Effector memory CD8-positive, alpha-beta T cell (primary cell): ENCODE results near the gene PLCG1.
"Not testable (repeated sequence)": the region's sequence is repeated elsewhere in the genome, so short reads cannot be mapped to it uniquely, and the experiment has no call there.

Experiments
- ATAC-seq: fragments of 150-1000 bp; cut with Tn5 transposase; replicated peaks from 2 replicates; pipeline ENCODE4 v1.10.0; 2021; ENCODE audit warnings: mild to moderate bottlenecking, moderate library complexity
- DNase-seq, 3 experiments: peaks; one replicate each; pipeline ENCODE4 v3.0.0; 2021
- H3K27ac Mint-ChIP-seq, 2 donors: one replicate each; pipeline ENCODE4 v1.8.0; 2022; ENCODE audit warnings: mild to moderate bottlenecking in 2 of 2, mixed read lengths in 2 of 2, moderate library complexity in 2 of 2
- H3K27me3 Mint-ChIP-seq, 2 donors: one replicate each; pipeline ENCODE4 v1.8.0; 2022; ENCODE audit warnings: mixed read lengths in 2 of 2
- H3K36me3 Mint-ChIP-seq: one replicate; pipeline ENCODE4 v1.8.0; 2022; ENCODE audit warnings: mild to moderate bottlenecking, moderate library complexity, mixed read lengths; ENCODE audit not compliant: insufficient read depth
- H3K4me1 Mint-ChIP-seq, 2 donors: one replicate each; pipeline ENCODE4 v1.8.0; 2022; ENCODE audit warnings: low read depth in 2 of 2, mixed read lengths in 2 of 2
- H3K4me3 Mint-ChIP-seq, 2 donors: one replicate each; pipeline ENCODE4 v1.8.0; 2022; ENCODE audit warnings: mild to moderate bottlenecking in 2 of 2, mixed read lengths in 2 of 2, moderate library complexity in 2 of 2
- H3K9me3 Mint-ChIP-seq, 2 donors: one replicate each; pipeline ENCODE4 v1.8.0; 2022; ENCODE audit warnings: mixed read lengths in 2 of 2

The PLCG1 gene

DNA sequence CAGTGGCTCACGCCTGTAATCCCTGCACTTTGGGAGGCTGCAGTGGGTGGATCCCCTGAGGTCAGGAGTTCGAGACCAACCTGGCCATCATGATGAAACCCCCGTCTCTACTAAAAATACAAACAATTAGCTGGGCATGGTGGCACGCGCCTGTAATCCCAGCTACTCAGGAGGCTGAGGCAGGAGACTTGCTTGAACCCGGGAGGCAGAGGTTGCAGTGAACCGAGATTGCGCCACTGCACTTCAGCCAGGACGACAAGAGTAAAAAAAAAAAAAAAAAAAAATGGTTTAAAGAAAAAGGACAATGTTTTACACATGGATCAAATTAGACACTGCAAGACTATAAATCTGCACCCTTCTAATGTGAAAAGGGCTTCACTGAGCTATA is 5.0 kb upstream of the PLCG1 start:
- H3K36me3 Mint-ChIP-seq, ATAC-seq, DNase-seq, H3K27me3 Mint-ChIP-seq, H3K4me3 Mint-ChIP-seq, H3K9me3 Mint-ChIP-seq, H3K27ac Mint-ChIP-seq: not testable (repeated sequence)
- H3K4me1 Mint-ChIP-seq: peaks cover 13 to 21% of the 10 kb centered on the region in 2 donors

DNA sequence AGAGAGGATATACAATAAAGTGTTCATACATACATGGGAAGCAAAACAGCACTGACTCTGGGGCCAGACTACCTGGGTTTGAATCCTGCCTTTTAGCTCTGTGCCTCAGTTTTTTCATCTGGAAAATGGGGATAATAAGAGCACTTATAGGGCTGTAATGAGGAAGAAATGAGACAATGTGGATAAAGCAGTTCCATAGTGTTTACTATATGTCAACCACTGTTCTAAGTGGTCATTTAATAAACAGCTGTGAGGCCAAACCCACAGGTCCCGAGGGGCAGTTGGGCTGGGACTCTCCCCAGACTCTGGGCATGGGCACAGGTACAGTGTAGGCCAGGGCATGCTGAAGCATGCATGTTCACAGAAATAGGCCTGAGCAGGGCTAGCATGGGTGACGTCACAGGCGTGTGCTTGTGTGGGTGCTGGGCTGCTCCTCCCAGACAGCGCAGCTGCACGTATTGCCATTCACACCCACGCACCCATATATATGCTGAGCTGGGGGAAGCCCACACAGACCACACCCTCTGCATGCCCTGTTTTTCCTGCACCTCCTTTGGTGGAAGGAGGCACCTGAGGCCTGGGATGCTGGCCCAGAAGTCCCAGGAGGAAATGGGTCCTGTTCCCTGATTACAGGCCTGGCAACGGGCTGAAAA is 3.5 kb upstream of the PLCG1 start:
- ATAC-seq (no peak), DNase-seq (no peak)
- Mint-ChIP-seq H3K4me1 (peaks cover 17 to 28% of the 10 kb centered on the region in 2 donors), H3K27me3 (no peaks in the 10 kb centered on the region), H3K9me3 (no peaks in the 10 kb centered on the region), H3K36me3 (peaks cover 22% of the 10 kb centered on the region), H3K4me3 (no peak overlapping the region), H3K27ac (no peak overlapping the region)

DNA sequence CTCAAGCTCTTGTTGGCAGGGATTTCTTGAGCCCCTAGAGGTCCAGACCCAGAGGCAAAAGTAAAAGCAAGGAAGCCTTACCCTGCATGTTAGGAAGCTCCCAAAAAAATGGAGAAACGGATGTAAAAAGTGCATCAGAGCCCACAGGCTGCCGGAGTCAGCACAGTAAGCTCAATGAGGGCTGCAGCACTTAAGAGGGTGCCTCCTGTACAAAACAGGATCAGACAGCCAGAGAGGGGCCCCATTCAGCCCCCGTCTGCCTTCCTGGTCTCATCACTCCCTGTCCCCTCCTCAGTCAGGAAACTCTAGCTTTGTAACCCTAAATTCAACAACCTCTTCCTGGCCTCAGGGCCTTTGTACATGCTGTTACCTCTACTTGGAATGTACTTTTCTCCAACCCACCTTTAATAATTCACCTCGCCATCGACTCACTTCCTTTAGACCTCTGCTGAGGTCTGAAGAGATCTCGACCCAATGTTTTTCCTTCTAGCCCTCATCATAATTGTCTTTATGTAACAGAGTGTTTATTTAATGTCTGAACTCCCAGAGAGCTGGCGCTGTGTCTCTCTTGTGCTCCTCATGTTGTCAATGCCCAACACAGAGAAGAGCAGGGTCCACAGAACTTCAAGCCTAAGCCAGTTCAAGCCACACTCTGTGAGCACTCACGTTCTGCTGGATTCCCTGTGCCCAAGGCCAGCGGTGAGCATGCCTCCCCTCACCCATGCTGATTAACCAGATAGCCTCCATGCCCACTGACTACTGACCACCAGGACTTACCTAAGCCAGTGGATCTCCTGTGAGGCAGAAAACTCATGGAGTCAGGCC is 2.8 kb upstream of the PLCG1 start:
- Mint-ChIP-seq H3K4me3 (no peak overlapping the region), H3K27me3 (no peaks in the 10 kb centered on the region), H3K9me3 (no peaks in the 10 kb centered on the region), H3K4me1 (peaks cover 24 to 36% of the 10 kb centered on the region in 2 donors), H3K27ac (peak overlapping the region in 1 of 2 donors; percentile 45), H3K36me3 (peaks cover 26% of the 10 kb centered on the region)
- DNase-seq (no peak), ATAC-seq (no peak)

DNA sequence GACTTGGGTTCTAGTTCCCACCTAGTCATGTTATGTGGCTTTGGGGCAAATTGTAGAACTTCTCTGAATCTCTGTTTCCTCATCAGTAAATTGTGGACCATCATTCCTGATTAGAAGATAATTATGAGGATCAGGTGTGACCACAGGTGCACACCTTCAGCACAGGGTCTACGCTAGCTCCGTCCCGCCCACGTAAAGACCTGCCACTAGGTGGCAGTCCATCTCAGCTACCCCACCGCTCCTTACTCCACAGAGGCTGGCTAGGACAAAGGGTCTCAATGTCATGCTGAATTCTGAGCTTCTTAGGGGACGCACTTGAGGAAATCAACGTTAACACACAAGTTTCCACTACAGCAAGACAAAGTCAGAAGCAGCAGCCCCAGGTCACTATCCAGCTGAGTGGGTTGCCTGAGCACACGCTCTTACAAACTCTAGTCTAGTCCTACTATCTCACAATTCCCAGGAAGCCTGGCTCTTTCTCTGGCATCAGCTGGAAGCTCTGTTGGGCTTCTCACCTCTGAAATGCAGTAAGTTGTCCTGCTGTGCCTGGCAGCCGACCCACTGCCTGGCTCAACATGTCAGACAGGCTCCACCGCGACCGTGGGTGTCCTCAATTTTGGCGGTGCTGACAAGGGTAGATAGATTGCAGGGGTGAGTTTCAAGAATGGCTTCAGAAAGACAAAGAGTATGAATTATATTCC is 2.0 kb upstream of the PLCG1 start:
- Mint-ChIP-seq H3K4me3 (peak overlapping the region; percentile 85 to 86), H3K27me3 (no peaks in the 10 kb centered on the region), H3K36me3 (peaks cover 31% of the 10 kb centered on the region), H3K4me1 (peaks cover 32 to 43% of the 10 kb centered on the region in 2 donors), H3K9me3 (no peaks in the 10 kb centered on the region), H3K27ac (peak overlapping the region in 1 of 2 donors; percentile 45)
- ATAC-seq (peak; percentile 17), DNase-seq (peak; percentile 58 to 60 (median 58))

DNA sequence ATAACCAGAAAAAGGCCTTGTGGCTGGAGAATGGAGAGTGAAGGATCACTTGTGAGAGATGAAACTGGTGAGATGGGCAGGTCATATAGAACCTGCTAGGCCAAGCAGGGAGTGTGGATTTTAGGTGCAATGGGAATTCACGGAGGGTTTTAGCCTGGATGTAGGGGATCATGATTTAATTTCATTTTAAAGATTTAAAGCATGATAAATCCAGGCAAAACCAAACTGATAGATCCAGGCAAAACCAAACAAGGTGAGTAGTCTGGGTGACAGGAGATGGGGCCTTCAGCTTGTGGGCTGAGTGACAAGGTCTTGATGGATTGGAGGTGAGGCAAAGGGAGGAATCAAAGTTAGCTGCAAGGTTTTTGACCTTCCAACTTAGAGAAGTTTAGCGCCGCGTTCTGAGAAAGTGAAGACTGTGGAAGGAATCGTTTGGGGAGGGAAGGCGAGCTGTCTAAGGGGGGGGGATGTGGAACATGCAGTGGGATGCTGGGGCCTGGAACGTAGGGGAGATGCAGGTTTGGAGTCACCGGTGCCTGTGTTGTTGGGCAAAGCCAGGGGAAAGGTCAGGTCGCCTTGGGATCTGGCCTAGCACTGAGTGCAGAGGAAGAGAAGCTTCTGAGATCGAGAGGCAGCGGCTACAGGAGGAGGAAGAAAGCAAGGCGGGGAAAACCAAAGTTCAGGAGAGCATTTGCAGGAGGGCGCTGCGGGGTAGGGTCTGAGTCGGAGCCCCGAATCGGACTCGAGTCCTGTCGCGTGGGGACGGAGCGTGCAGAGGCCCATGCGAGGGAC is 1.3 kb upstream of the PLCG1 start:
- Mint-ChIP-seq H3K27ac (peak overlapping the region; percentile 72 to 97), H3K4me3 (peak overlapping the region; percentile 85 to 86), H3K27me3 (no peaks in the 10 kb centered on the region), H3K9me3 (no peaks in the 10 kb centered on the region), H3K4me1 (peaks cover 39 to 51% of the 10 kb centered on the region in 2 donors), H3K36me3 (peaks cover 35% of the 10 kb centered on the region)
- ATAC-seq: no peak
- no peak for DNase-seq

DNA sequence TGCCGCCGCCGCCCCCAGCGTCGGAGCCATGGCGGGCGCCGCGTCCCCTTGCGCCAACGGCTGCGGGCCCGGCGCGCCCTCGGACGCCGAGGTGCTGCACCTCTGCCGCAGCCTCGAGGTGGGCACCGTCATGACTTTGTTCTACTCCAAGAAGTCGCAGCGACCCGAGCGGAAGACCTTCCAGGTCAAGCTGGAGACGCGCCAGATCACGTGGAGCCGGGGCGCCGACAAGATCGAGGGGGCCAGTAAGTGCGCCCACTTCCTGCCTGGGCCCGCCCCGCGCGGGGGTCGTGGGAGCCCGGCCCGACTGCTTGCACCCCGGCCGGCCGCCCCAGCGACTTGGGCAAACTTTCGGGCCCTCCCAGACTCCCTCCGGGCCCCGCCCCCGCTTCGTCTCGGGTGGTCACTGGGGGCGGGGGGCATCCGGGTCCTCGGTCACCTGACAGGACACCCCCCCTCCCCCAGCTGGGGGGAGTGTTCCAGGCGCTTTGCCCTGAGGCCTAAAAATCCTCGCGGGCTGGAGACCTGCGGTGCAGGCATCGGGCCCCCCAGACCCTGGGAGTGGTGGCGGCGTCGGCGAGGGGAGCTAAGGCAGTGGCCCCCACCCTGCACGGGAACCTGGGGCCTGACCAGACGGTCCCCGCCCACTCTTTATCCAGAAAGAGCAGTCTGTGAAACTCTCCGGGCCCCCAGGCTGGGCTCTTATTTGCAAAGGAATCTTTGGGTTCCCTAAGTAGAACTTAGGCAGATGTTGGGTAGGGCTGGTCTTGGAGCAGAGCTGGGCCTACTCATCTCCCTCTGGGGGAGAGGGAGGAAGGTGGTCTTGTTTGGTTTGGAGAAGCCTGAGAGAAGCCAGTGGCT is 501 bp downstream of the PLCG1 start:
- peak; percentile 65 to 69 (median 66) for DNase-seq

DNA sequence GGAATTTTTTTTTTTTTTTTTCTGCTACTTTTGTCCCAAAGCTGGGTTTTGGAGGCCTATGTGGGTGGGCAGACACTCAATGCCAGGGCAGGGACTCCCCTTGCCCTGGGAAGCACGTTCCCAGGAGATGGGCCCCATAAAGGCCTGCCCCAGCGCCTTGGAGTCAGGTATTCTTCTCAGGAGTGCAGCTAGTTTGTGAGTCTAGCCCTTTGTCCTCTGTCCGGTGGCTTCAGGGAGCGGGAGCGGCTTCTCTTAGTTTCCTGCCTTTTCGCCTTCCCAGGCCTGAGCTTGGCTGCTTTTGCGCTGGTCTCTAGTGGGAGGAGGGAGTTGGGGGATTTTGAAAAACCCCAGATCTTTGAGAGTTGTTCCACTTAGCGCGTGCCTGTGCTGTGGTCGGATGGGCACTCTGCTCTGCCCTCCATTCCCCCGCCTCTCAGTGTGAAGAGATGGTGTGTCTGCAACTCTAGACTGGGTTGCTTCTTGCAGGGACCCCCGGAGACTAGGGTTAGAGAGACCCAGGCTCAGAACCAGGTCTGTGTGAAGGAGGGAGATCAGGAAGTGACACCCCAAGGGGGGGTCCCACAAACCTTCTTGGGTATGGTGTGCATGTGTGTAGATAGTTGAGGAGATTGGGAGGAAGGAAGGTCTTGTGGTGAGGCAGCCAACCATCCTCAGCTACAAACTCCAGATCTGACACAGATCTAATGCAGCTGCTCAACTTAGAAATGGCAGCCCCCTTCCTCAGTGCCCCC is 1.3 kb downstream of the PLCG1 start:
- Mint-ChIP-seq H3K36me3 (peaks cover 36% of the 10 kb centered on the region), H3K4me1 (peaks cover 64 to 77% of the 10 kb centered on the region in 2 donors), H3K27ac (peak overlapping the region; percentile 92 to 96), H3K27me3 (no peaks in the 10 kb centered on the region), H3K4me3 (peak overlapping the region; percentile 85 to 93), H3K9me3 (no peaks in the 10 kb centered on the region)
- peak; percentile 42 for ATAC-seq
- DNase-seq: peak; percentile 45 to 56 (median 50)

More for the DNA sequence above, 501 bp downstream of the PLCG1 start:
- peak overlapping the region; percentile 92 to 96 for H3K27ac Mint-ChIP-seq
- peaks cover 56 to 69% of the 10 kb centered on the region in 2 donors for H3K4me1 Mint-ChIP-seq
- H3K36me3 Mint-ChIP-seq: peaks cover 36% of the 10 kb centered on the region
- H3K4me3 Mint-ChIP-seq: peak overlapping the region; percentile 85 to 93
- ATAC-seq: peak; percentile 23
- no peaks in the 10 kb centered on the region for H3K27me3 Mint-ChIP-seq
- H3K9me3 Mint-ChIP-seq: no peaks in the 10 kb centered on the region

DNA sequence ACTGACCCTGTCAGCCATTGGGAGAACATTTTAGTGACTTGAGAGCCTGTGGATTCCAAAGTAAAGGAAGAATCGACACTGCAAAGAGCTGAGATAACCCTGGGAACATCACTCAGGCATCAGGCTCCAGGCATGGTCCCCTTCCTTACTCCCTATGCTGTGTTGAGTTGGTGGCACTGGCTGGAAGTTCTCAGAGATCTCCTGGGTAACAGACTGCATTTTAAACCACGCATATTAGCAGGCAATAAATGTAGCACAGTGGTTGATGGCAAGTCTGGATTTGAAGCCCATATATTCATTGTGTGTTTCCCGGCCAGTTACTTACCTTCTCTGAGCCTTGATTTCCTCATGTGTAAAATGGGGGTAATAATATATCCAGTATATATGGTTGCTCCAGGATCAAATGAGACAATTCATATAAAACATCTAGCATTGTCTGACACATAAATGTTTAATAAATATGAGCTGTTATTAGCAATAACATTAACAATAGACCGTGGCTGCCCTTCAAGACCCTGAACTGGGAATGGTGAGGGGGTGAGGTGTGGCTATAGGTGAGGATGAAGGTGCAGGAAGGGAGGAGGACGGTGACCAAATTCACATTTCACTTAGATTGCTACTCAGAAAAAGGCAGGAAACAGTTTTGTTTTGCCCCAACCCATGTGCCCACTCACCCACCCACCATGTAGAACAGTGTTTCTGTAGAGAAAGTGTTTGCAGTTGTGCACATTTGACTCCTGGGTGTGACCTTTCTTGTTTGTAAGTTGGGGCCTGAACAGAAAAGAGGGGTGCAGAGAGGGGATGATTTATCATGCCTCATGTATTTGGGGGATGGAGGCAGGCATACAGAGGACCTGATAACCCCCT is 2.1 kb downstream of the PLCG1 start:
- peak overlapping the region; percentile 92 to 96 for H3K27ac Mint-ChIP-seq
- peaks cover 71 to 84% of the 10 kb centered on the region in 2 donors for H3K4me1 Mint-ChIP-seq
- DNase-seq: no peak

DNA sequence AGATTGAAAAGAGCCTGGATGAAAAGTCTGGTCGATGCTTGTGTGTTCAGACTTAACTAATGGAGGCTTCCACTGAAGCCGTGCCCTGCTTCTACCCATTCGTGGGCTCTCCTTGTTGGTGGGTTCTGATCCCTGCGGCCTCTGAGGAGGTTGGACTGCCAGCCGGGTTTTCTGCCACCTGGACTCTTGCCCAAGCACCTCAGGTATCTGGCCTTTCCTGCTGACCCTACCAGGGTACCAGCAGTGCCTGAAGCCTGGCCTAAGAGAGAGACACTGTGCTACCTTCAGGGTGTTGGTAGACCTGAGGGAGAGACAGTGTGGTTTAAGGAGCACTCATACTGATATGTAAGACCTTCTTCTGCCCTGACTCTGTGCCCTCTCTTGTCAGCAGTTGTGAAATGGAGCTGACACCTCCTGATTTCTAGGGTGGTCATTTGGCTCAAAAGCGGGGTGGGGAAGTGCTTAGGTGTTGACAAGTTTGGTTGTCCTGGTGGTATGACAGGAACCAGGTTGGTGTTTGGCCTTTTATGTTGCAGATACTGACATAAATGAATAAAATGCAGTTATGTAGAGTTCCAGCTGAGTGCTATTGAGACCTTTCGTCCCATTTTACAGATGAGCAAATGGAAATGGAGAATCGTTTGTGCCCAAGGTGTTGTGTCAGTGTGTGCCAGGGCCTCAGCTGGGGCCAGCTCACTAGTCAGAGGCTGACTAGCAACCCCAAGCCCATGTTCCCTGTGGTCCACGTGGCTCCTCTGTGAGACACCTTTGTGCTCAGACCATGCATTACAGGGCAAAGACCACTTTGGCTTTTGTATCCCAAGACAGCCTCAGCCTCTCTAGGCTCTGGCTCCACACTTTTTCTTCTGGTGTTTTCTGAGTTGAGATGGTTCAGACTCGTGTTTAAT is 3.1 kb downstream of the PLCG1 start:
- H3K27me3 Mint-ChIP-seq: no peaks in the 10 kb centered on the region
- no peak for ATAC-seq
- H3K27ac Mint-ChIP-seq: peak overlapping the region; percentile 92 to 96
- H3K4me1 Mint-ChIP-seq: peaks cover 77 to 84% of the 10 kb centered on the region in 2 donors
- H3K36me3 Mint-ChIP-seq: peaks cover 42% of the 10 kb centered on the region
- H3K4me3 Mint-ChIP-seq: peak overlapping the region; percentile 85 to 93
- no peaks in the 10 kb centered on the region for H3K9me3 Mint-ChIP-seq
- no peak for DNase-seq

More for the DNA sequence above, 2.1 kb downstream of the PLCG1 start:
- peaks cover 39% of the 10 kb centered on the region for H3K36me3 Mint-ChIP-seq
- ATAC-seq: no peak
- H3K4me3 Mint-ChIP-seq: peak overlapping the region; percentile 85 to 93
- no peaks in the 10 kb centered on the region for H3K27me3 Mint-ChIP-seq
- no peaks in the 10 kb centered on the region for H3K9me3 Mint-ChIP-seq

DNA sequence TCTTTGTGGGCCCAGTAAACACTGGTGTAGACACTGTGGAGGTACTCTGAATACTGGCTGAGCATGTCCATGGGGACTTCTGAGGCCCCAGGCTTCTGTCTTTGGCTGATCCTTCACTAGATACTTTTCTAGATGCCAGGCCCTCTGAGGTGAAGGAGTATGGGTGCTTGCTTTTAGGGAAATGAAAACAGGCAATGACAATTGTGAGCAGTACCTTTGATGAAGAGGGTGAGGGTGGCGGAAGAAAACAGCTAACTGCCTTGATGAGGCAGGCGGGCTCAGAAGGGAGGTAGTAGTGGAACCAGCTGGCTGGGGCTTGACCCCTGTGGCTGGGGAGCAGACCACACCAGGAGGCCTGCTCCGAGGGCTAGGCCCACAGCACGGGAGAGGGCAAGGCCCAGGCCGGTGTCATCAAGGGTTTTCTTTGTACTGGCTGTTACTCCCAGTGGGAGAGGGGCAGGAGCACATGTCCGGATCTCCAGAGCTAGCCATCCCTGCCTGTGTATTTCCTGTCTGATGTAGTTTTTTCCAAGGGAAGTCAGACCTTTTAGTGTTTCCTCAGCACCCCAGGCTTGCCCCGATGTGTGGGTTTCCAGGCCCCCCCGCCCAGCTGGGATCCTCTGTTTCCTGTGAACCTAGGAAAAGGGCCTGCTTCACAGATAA is 3.9 kb downstream of the PLCG1 start:
- ATAC-seq: no peak
- no peaks in the 10 kb centered on the region for H3K27me3 Mint-ChIP-seq
- H3K4me3 Mint-ChIP-seq: peak overlapping the region; percentile 85 to 93
- DNase-seq: no peak
- H3K27ac Mint-ChIP-seq: peak overlapping the region; percentile 92 to 96
- H3K36me3 Mint-ChIP-seq: peaks cover 39% of the 10 kb centered on the region
- peaks cover 77 to 84% of the 10 kb centered on the region in 2 donors for H3K4me1 Mint-ChIP-seq
- H3K9me3 Mint-ChIP-seq: no peaks in the 10 kb centered on the region
